CD14-positive monocyte (primary cell): Measurements from ENCODE around the gene CHORDC1. TPM values are rescaled to one million over a fixed set of nuclear protein-coding genes. Genes with fewer than 3 reads are reported as not detected.

Experiments used
- DNase-seq, 3 donors: peaks; one replicate each; pipeline ENCODE4 v3.0.0-alpha.2; 2011 to 2022
- H2AFZ ChIP-seq: 2 replicates; pipeline ENCODE4 v1.6.0; 2012; ENCODE audit warnings: mild to moderate bottlenecking, low read depth, low read length, inconsistent platforms; ENCODE audit not compliant: insufficient read depth, poor library complexity, severe bottlenecking
- H3K27ac ChIP-seq, 2 donors: 1 replicate in 1 of 2; 2 replicates in 1 of 2; pipeline ENCODE4 v1.5.1; 2012 to 2013; ENCODE audit warnings: low read length in 2 of 2, control low read depth in 1 of 2, inconsistent platforms in 1 of 2, low read depth in 1 of 2, mild to moderate bottlenecking in 1 of 2
- H3K27me3 ChIP-seq, 2 donors: one replicate each; pipeline versions ENCODE4 v1.6.0 to v1.6.1; 2011 to 2013; ENCODE audit warnings: low read length in 2 of 2; ENCODE audit not compliant: control insufficient read depth in 2 of 2, insufficient read depth in 2 of 2
- H3K36me3 ChIP-seq, 2 donors: replicated peaks in 1 of 2; 1 replicate in 1 of 2; 2 replicates in 1 of 2; pipeline versions ENCODE4 v1.5.1 to v1.6.1; 2012 to 2013; ENCODE audit warnings: low read length in 2 of 2, control low read depth in 1 of 2, inconsistent platforms in 1 of 2, mild to moderate bottlenecking in 1 of 2; ENCODE audit not compliant: insufficient read depth in 2 of 2, control insufficient read depth in 1 of 2
- H3K4me1 ChIP-seq, 2 donors: 1 replicate in 1 of 2; 2 replicates in 1 of 2; pipeline versions ENCODE4 v1.5.1 to v1.6.1; 2012 to 2013; ENCODE audit warnings: low read length in 2 of 2, control low read depth in 1 of 2, inconsistent platforms in 1 of 2, mild to moderate bottlenecking in 1 of 2, moderate library complexity in 1 of 2; ENCODE audit not compliant: insufficient read depth in 2 of 2, control insufficient read depth in 1 of 2
- H3K4me2 ChIP-seq: replicated peaks from 2 replicates; pipeline ENCODE3; 2012; ENCODE audit warnings: low read length, moderate library complexity, mild to moderate bottlenecking; ENCODE audit not compliant: poor library complexity, severe bottlenecking; ENCODE audit errors: extremely low read depth
- H3K4me3 ChIP-seq, 3 experiments: fragments of 200-600 bp in 1 of 3; sonication (generic) in 1 of 3; replicated peaks in 1 of 3; 1 replicate in 2 of 3; 2 replicates in 1 of 3; pipeline ENCODE4 v1.5.1; 2011 to 2013; ENCODE audit warnings: low read length in 3 of 3, mild to moderate bottlenecking in 3 of 3, control low read depth in 2 of 3, low read depth in 2 of 3, inconsistent platforms in 1 of 3, moderate library complexity in 1 of 3
- H3K79me2 ChIP-seq: 2 replicates; pipeline ENCODE4 v1.6.0; 2012; ENCODE audit warnings: mild to moderate bottlenecking, control low read depth, inconsistent platforms, low read length, moderate library complexity; ENCODE audit not compliant: insufficient read depth
- H3K9ac ChIP-seq: 2 replicates; pipeline ENCODE4 v1.6.0; 2017; ENCODE audit warnings: low read length, mild to moderate bottlenecking; ENCODE audit not compliant: insufficient read depth, poor library complexity, severe bottlenecking
- H3K9me3 ChIP-seq, 2 donors: replicated peaks in 1 of 2; 1 replicate in 1 of 2; 2 replicates in 1 of 2; pipeline versions ENCODE4 v1.5.1 to v1.6.1; 2012 to 2013; ENCODE audit warnings: low read length in 2 of 2, control low read depth in 1 of 2; ENCODE audit not compliant: control insufficient read depth in 1 of 2, insufficient read depth in 1 of 2
- H4K20me1 ChIP-seq: 2 replicates; pipeline ENCODE4 v1.6.0; 2012; ENCODE audit warnings: mild to moderate bottlenecking, low read length, control low read depth, moderate library complexity; ENCODE audit not compliant: insufficient read depth
- H3K27ac Mint-ChIP-seq, 7 donors: one replicate each; pipeline ENCODE4 v1.8.0; 2020; ENCODE audit warnings: mild to moderate bottlenecking in 7 of 7, mixed read lengths in 7 of 7, moderate library complexity in 6 of 7, inconsistent platforms in 2 of 7
- H3K27me3 Mint-ChIP-seq, 3 donors: one replicate each; pipeline ENCODE4 v1.8.0; 2021 to 2022; ENCODE audit warnings: low read depth in 3 of 3, mild to moderate bottlenecking in 3 of 3, mixed read lengths in 3 of 3, moderate library complexity in 3 of 3, inconsistent platforms in 1 of 3
- H3K36me3 Mint-ChIP-seq, 2 donors: one replicate each; pipeline ENCODE4 v1.8.0; 2020; ENCODE audit warnings: mixed read lengths in 2 of 2, inconsistent platforms in 1 of 2, mild to moderate bottlenecking in 1 of 2
- H3K4me1 Mint-ChIP-seq: one replicate; pipeline ENCODE4 v1.8.0; 2020; ENCODE audit warnings: mild to moderate bottlenecking, mixed read lengths
- H3K4me3 Mint-ChIP-seq, 2 donors: one replicate each; pipeline ENCODE4 v1.8.0; 2020; ENCODE audit warnings: mild to moderate bottlenecking in 2 of 2, mixed read lengths in 2 of 2, moderate library complexity in 1 of 2
- H3K9me3 Mint-ChIP-seq, 7 donors: one replicate each; pipeline ENCODE4 v1.8.0; 2020 to 2022; ENCODE audit warnings: mixed read lengths in 7 of 7, mild to moderate bottlenecking in 6 of 7, moderate library complexity in 6 of 7, inconsistent platforms in 2 of 7
- WGBS: methylation state at CpG from one replicate; pipeline ENCODE4 v1.1.5; 2013; ENCODE audit warnings: missing lambda C conversion rate; ENCODE audit not compliant: insufficient coverage; 5-methylcytosine and 5-hydroxymethylcytosine counted together
- intact Hi-C, 2 donors: fragments of 100-400 bp; cut with micrococcal nuclease; formaldehyde crosslinking; loops; one replicate each; pipeline versions ENCODE4 v1.15.0 to v1.15.1; 2023
- polyA plus RNA-seq, 3 donors: library from polyadenylated mRNA; depleted of rRNA in 1 of 3; unstranded in 2 of 3; stranded (reverse) in 1 of 3; fragments of 300-500 nt in 2 of 3; fragments of >200 nt in 1 of 3; fragmentation: Illumina TruSeq in 2 of 3; gene quantifications; 1 replicate in 2 of 3; 2 replicates in 1 of 3; pipeline ENCODE4 v1.2.3, GENCODE V29; 2012 to 2021
- TF ChIP-seq, protein P1 (sequence below): fragments of 200-600 bp; IDR thresholded peaks from one replicate; pipeline ENCODE4 v1.8.0; 2022; ENCODE audit warnings: antibody characterized with exemption, mild to moderate bottlenecking

CHORDC1 gene
- polyA plus RNA-seq, 3 donors, result 4.2 to 15.4 (median 8.4) TPM

DNA sequence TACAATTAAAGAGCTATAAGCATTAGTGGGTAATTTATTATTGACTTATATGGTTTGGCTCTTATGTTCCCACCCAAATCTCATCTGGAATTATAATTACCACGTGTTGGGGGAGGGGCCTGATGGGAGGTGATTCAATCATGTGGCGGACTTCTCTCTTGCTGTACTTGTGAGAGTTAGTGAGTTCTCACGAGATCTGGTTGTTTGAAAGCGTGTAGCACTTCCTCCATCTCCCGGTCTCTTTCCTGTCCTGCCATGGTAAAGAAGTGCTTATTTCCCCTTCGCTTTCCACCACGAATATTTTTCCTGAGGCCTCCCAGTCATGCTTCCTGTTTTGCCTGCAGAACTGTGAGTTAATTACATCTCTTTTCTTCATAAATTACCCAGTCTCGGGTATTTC is 28.1 kb upstream of the CHORDC1 start:
- DNase-seq, result peak in 2 of 3 donors; percentile 1 to 36
- H3K4me3 ChIP-seq, result no peak overlapping the region
- TF ChIP-seq, protein P1, sequence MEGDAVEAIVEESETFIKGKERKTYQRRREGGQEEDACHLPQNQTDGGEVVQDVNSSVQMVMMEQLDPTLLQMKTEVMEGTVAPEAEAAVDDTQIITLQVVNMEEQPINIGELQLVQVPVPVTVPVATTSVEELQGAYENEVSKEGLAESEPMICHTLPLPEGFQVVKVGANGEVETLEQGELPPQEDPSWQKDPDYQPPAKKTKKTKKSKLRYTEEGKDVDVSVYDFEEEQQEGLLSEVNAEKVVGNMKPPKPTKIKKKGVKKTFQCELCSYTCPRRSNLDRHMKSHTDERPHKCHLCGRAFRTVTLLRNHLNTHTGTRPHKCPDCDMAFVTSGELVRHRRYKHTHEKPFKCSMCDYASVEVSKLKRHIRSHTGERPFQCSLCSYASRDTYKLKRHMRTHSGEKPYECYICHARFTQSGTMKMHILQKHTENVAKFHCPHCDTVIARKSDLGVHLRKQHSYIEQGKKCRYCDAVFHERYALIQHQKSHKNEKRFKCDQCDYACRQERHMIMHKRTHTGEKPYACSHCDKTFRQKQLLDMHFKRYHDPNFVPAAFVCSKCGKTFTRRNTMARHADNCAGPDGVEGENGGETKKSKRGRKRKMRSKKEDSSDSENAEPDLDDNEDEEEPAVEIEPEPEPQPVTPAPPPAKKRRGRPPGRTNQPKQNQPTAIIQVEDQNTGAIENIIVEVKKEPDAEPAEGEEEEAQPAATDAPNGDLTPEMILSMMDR, result no peak
- H3K36me3 ChIP-seq, result no peaks in the 10 kb centered on the region
- H3K4me2 ChIP-seq, result peak overlapping the region; percentile 27
- H3K27ac ChIP-seq, result no peak overlapping the region
- no peaks in the 10 kb centered on the region for H3K9me3 ChIP-seq
- Mint-ChIP-seq H3K27me3 (peaks cover 1 to 5% (median 2%) of the 10 kb centered on the region in 3 donors), H3K27ac (peak overlapping the region in 3 of 7 donors; percentile 29 to 72 (median 37)), H3K4me3 (peak overlapping the region; percentile 2 to 44), H3K4me1 (peaks cover 6% of the 10 kb centered on the region), H3K36me3 (no peaks in the 10 kb centered on the region), H3K9me3 (peaks cover 0 to 3% (median 1%) of the 10 kb centered on the region in 7 donors)
- H3K27me3 ChIP-seq, result no peaks in the 10 kb centered on the region
- H3K4me1 ChIP-seq, result peaks cover 3 to 6% of the 10 kb centered on the region in 2 donors
- H3K9ac ChIP-seq, result no peak overlapping the region
- intact Hi-C loops, result no loop called here
- no peaks in the 10 kb centered on the region for H3K79me2 ChIP-seq
- H2AFZ ChIP-seq, result peak overlapping the region; percentile 23
- 6% methylated on average over 3 of the region's 8 CpGs for WGBS
- H4K20me1 ChIP-seq, result no peaks in the 10 kb centered on the region

DNA sequence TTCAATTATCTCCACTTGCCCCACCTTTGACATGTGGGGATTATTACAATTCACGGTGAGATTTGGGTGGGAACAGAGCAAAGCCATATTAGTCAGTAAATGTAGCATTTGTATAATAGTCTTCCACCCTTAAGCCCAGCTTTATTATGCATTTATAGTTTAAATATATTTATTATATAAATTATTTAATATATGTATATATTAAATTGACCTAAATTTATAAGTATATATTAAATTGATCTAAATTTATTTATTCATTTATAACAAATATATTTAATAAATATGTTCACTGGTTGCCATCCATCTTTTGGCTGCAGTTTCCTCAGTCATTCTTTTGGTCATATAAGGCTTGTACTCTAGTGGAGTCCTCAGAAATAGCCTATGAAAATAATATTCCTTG is 23.6 kb upstream of the CHORDC1 start:
- Histone ChIP-seq H3K79me2 (no peaks in the 10 kb centered on the region), H3K36me3 (no peaks in the 10 kb centered on the region), H3K4me1 (peaks cover 3 to 6% of the 10 kb centered on the region in 2 donors), H3K4me2 (no peak overlapping the region), H3K9me3 (no peaks in the 10 kb centered on the region), H4K20me1 (no peaks in the 10 kb centered on the region), H3K27me3 (no peaks in the 10 kb centered on the region), H3K27ac (no peak overlapping the region), H3K9ac (no peak overlapping the region), H2AFZ (no peak overlapping the region), H3K4me3 (no peak overlapping the region)
- Mint-ChIP-seq H3K27me3 (peaks cover 3 to 4% (median 4%) of the 10 kb centered on the region in 3 donors), H3K27ac (no peak overlapping the region), H3K4me3 (no peak overlapping the region), H3K36me3 (no peaks in the 10 kb centered on the region), H3K9me3 (peaks cover 0 to 3% (median under 1%) of the 10 kb centered on the region in 7 donors), H3K4me1 (peaks cover 6% of the 10 kb centered on the region)
- intact Hi-C loops, result no loop called here
- DNase-seq, result no peak
- TF ChIP-seq, protein P1, result no peak
- no CpG with 5 or more reads among the region's 1 CpG for WGBS
